ENCODE data around the gene EHD2. TPM values are rescaled to one million over a fixed set of nuclear protein-coding genes. Genes with fewer than 3 reads are reported as not detected.
"Not testable (repeated sequence)": the region's sequence is repeated elsewhere in the genome, so short reads cannot be mapped to it uniquely, and the experiment has no call there.

The EHD2 gene
- total and polyA plus RNA-seq, 2 experiments from 2014 or later = 163 to 498 TPM

GRCh38 chr19:47779524-47780214, 66.4 kb downstream of the EHD2 start:
- Histone ChIP-seq H3F3A (ENCODE audit: insufficient read depth) (0 out of 2 replicates have a peak, but pooled peaks cover 13% of the 10 kb centered on the region), H3K27me3 (replicated peaks; ENCODE audit: insufficient read depth) (no peaks in the 10 kb centered on the region), H4K20me1 (ENCODE audit: insufficient read depth) (peaks cover 6% of the 10 kb centered on the region; the same call in 1 of the 2 replicates), H3K36me3 (ENCODE audit: low read depth) (peaks cover 7% of the 10 kb centered on the region; the same call in 1 of the 2 replicates), H3K79me2 (ENCODE audit: insufficient read depth) (peaks cover 46% of the 10 kb centered on the region), H2AFZ (peak overlapping the region; percentile 93), H3K9me3 (ENCODE audit: low read depth) (no peaks in the 10 kb centered on the region), H3K4me2 (ENCODE audit: unreplicated experiment) (peak overlapping the region; percentile 79), H3K4me3 (peak overlapping the region; percentile 96), H3K9me2 (ENCODE audit: insufficient read depth) (no peaks in the 10 kb centered on the region), H3K9ac (peak overlapping the region; percentile 93), H3K27ac (no peak overlapping the region), H3K4me1 (ENCODE audit: insufficient read depth) (no peaks in the 10 kb centered on the region)
- in situ Hi-C loops (cut with MboI) = loop anchor here (5.0 kb wide), 1 partner anchor 67 kb away; the partner anchor contains the start of gene EHD2
- DNase-seq = peak; percentile 44
- WGBS, 2 experiments (ENCODE audit: low coverage in 1 of 2, low lambda C conversion rate in 2 of 2, missing lambda C conversion rate in 2 of 2) = 25 to 26% methylated on average over 24 of the region's 24 CpGs
- TF ChIP-seq EZH2phosphoT487 (IDR thresholded peaks at IDR 0.05; ENCODE audit: insufficient read depth, low read depth) = no peak
- no peak for TF ChIP-seq EZH2 (IDR thresholded peaks at IDR 0.05; ENCODE audit: insufficient read depth, poor library complexity, severe bottlenecking)

DNA sequence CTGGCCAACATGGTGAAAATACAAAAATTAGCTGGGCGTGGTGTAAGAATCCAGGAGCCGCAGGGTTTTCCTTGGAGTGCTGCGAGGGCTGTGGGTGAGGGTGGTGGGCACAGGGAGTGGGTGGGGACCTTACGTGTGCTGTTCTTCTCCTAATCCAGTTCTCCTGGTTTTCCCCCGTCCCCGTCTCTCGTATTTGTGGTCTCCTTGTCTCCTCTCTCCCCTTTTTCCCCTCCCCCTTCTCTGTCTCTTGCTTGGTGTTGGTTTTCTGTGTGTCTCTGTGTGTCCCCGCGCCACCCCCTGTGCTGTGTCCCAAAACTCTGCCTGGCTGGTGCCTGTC, 67.0 kb downstream of the EHD2 start:
- no peak for DNase-seq
- H4K20me1 ChIP-seq (ENCODE audit: insufficient read depth) = peaks cover 6% of the 10 kb centered on the region; the same call in 1 of the 2 replicates
- H3K4me3 ChIP-seq = peak overlapping the region; percentile 96
- H3K9me3 ChIP-seq (ENCODE audit: low read depth) = no peaks in the 10 kb centered on the region
- WGBS, 2 experiments (ENCODE audit: low coverage in 1 of 2, low lambda C conversion rate in 2 of 2, missing lambda C conversion rate in 2 of 2) = 72 to 78% methylated on average over 8 to 9 of the region's 9 CpGs
- H3K4me2 ChIP-seq (ENCODE audit: unreplicated experiment) = peak overlapping the region; percentile 79
- H3K27ac ChIP-seq = no peak overlapping the region
- TF ChIP-seq EZH2 (IDR thresholded peaks at IDR 0.05; ENCODE audit: insufficient read depth, poor library complexity, severe bottlenecking) = no peak
- TF ChIP-seq EZH2phosphoT487 (IDR thresholded peaks at IDR 0.05; ENCODE audit: insufficient read depth, low read depth) = no peak
- in situ Hi-C loops (cut with MboI) = loop anchor here (5.0 kb wide), 1 partner anchor 68 kb away; the partner anchor contains the start of gene EHD2
- H2AFZ ChIP-seq = 0 out of 2 replicates have a peak overlapping the region, but pooled peaks have one; percentile 18
- no peaks in the 10 kb centered on the region for H3K9me2 ChIP-seq (ENCODE audit: insufficient read depth)
- no peaks in the 10 kb centered on the region for H3K4me1 ChIP-seq (ENCODE audit: insufficient read depth)
- peaks cover 9% of the 10 kb centered on the region; the same call in 1 of the 2 replicates for H3K36me3 ChIP-seq (ENCODE audit: low read depth)
- H3K9ac ChIP-seq = peak overlapping the region; percentile 93
- H3F3A ChIP-seq (ENCODE audit: insufficient read depth) = 0 out of 2 replicates have a peak, but pooled peaks cover 13% of the 10 kb centered on the region
- H3K79me2 ChIP-seq (ENCODE audit: insufficient read depth) = peaks cover 46% of the 10 kb centered on the region
- H3K27me3 ChIP-seq (replicated peaks; ENCODE audit: insufficient read depth) = no peaks in the 10 kb centered on the region

DNA sequence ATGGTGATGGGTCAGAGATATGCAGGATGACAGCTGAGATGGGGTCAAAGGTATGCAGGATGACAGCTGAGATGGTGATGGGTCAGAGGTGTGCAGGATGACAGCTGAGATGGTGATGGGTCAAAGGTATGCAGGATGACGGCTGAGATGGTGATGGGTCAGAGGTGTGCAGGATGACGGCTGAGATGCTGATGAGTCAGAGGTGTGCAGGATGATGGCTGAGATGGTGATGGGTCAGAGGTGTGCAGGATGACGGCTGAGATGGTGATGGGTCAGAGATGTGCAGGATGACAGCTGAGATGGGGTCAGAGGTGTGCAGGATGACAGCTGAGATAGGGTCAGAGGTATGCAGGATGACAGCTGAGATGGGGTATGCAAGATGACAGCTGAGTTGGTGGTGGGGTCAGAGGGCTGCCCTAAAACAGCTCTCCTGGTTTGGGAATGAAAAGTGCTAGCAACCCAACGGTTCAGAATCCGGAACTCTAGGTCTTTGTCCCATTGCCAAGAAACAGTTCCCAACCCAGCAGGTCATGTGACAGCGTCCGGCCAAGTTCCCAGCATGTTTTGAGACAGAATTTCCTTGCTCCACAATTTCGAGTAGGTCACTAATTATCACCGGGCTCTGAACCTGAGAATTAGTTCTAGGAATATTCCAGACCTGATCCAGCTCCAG, 68.5 kb downstream of the EHD2 start:
- no peak overlapping the region for H3K9ac ChIP-seq
- no peaks in the 10 kb centered on the region for H3K9me2 ChIP-seq (ENCODE audit: insufficient read depth)
- no peak overlapping the region for H3K4me3 ChIP-seq
- H3F3A ChIP-seq (ENCODE audit: insufficient read depth) = 0 out of 2 replicates have a peak, but pooled peaks cover 13% of the 10 kb centered on the region
- H3K27ac ChIP-seq = no peak overlapping the region
- H3K9me3 ChIP-seq (ENCODE audit: low read depth) = no peaks in the 10 kb centered on the region
- no peak overlapping the region for H3K4me2 ChIP-seq (ENCODE audit: unreplicated experiment)
- H2AFZ ChIP-seq = no peak overlapping the region
- no peaks in the 10 kb centered on the region for H3K27me3 ChIP-seq (replicated peaks; ENCODE audit: insufficient read depth)
- no peaks in the 10 kb centered on the region for H3K4me1 ChIP-seq (ENCODE audit: insufficient read depth)
- H3K36me3 ChIP-seq (ENCODE audit: low read depth) = peaks cover 12% of the 10 kb centered on the region; the same call in 1 of the 2 replicates
- WGBS, 2 experiments (ENCODE audit: low coverage in 1 of 2, low lambda C conversion rate in 2 of 2, missing lambda C conversion rate in 2 of 2) = 40 to 43% methylated on average over 8 to 9 of the region's 9 CpGs
- in situ Hi-C loops (cut with MboI) = loop anchor here (5.0 kb wide), 1 partner anchor 69 kb away; the partner anchor contains the start of gene EHD2
- H3K79me2 ChIP-seq (ENCODE audit: insufficient read depth) = peaks cover 46% of the 10 kb centered on the region
- TF ChIP-seq EZH2 (IDR thresholded peaks at IDR 0.05; ENCODE audit: insufficient read depth, poor library complexity, severe bottlenecking) (no peak), EZH2phosphoT487 (IDR thresholded peaks at IDR 0.05; ENCODE audit: insufficient read depth, low read depth) (no peak)
- H4K20me1 ChIP-seq (ENCODE audit: insufficient read depth) = peaks cover 6% of the 10 kb centered on the region; the same call in 1 of the 2 replicates
- peak; percentile 30 for DNase-seq

DNA sequence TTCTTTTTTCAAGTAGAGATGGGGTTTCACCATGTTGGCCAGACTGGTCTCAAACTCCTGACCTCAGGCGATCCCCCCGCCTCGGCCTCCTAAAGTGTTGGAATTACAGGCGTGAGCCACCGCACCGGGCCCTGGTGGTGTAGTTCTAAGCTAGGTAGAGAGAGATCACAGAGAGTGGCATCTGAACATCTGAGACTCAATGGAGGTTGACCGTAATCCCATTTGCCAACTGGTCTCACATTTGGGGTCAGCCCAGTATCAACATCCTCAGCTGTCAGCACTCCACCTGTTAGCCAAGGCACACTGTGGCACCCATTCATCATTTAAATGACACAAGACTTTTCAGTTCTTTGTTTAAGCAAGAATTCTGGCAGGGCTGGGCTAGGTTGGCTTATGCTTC, 73.3 kb downstream of the EHD2 start:
- Histone ChIP-seq H3K9ac (no peak overlapping the region), H4K20me1 (ENCODE audit: insufficient read depth) (peaks cover under 1% of the 10 kb centered on the region; the same call in 1 of the 2 replicates), H3F3A (ENCODE audit: insufficient read depth) (0 out of 2 replicates have a peak, but pooled peaks cover 12% of the 10 kb centered on the region), H3K4me2 (ENCODE audit: unreplicated experiment) (no peak overlapping the region), H3K4me3 (no peak overlapping the region), H3K9me3 (ENCODE audit: low read depth) (no peaks in the 10 kb centered on the region), H3K36me3 (ENCODE audit: low read depth) (peaks cover 12% of the 10 kb centered on the region; the same call in 1 of the 2 replicates), H2AFZ (no peak overlapping the region), H3K27me3 (replicated peaks; ENCODE audit: insufficient read depth) (no peaks in the 10 kb centered on the region), H3K27ac (no peak overlapping the region), H3K4me1 (ENCODE audit: insufficient read depth) (no peaks in the 10 kb centered on the region), H3K79me2 (ENCODE audit: insufficient read depth) (peaks cover 5% of the 10 kb centered on the region), H3K9me2 (ENCODE audit: insufficient read depth) (no peaks in the 10 kb centered on the region)
- 91% methylated on average over 7 of the region's 7 CpGs for WGBS, 2 experiments (ENCODE audit: low coverage in 1 of 2, low lambda C conversion rate in 2 of 2, missing lambda C conversion rate in 2 of 2)
- TF ChIP-seq EZH2 (IDR thresholded peaks at IDR 0.05; ENCODE audit: insufficient read depth, poor library complexity, severe bottlenecking) = no peak
- TF ChIP-seq EZH2phosphoT487 (IDR thresholded peaks at IDR 0.05; ENCODE audit: insufficient read depth, low read depth) = no peak
- no peak for DNase-seq
- in situ Hi-C loops (cut with MboI) = no loop called here

DNA sequence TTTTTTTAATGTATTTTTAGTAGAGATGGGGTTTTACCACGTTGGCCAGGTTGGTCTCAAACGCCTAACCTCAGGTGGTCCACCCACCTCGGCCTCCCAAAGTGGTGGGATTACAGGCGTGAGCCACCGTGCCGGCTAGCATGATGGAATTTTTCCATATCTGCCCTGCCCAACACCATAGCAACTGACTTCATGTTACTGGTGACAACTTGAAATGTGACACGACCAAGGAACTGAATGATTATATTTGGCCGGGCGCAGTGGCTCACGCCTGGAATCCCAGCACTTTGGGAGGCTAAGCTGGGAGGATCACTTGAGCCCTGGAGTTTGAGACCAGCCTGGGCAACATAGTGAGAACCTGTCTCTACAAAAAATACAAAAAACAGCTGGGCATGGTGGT, 74.1 kb downstream of the EHD2 start:
- H2AFZ ChIP-seq; in situ Hi-C loops (cut with MboI); H3K4me2 ChIP-seq (ENCODE audit: unreplicated experiment); H3K9me3 ChIP-seq (ENCODE audit: low read depth); H3K27me3 ChIP-seq (replicated peaks; ENCODE audit: insufficient read depth); DNase-seq; H3K27ac ChIP-seq; H3K9ac ChIP-seq; H3K4me1 ChIP-seq (ENCODE audit: insufficient read depth); H3K9me2 ChIP-seq (ENCODE audit: insufficient read depth); H4K20me1 ChIP-seq (ENCODE audit: insufficient read depth); H3F3A ChIP-seq (ENCODE audit: insufficient read depth); H3K79me2 ChIP-seq (ENCODE audit: insufficient read depth); H3K4me3 ChIP-seq: not testable (repeated sequence)
- H3K36me3 ChIP-seq (ENCODE audit: low read depth) = peaks cover 12% of the 10 kb centered on the region; the same call in 1 of the 2 replicates
- 62 to 67% methylated on average over 10 of the region's 10 CpGs for WGBS, 2 experiments (ENCODE audit: low coverage in 1 of 2, low lambda C conversion rate in 2 of 2, missing lambda C conversion rate in 2 of 2)

DNA sequence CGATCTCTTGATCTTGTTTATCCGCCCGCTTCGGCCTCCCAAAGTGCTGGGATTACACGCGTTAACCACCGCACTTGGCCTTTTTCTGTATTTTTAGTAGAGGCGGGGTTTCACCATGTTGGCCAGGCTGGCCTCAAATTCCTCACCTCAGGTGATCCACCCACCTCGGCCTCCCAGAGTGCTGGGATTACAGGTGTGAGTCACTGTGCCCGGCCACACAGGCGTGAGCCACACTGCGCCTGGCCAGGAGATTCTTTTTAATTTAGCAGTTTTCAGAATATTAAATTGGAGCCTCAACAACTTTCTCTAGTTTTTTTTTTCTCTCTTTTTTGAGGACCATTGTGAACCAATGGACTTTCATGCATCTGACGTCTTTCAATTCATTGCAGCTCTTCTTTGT, 76.6 kb downstream of the EHD2 start:
- H3F3A ChIP-seq (ENCODE audit: insufficient read depth); H3K4me1 ChIP-seq (ENCODE audit: insufficient read depth); H3K79me2 ChIP-seq (ENCODE audit: insufficient read depth); H3K4me3 ChIP-seq; H3K9me3 ChIP-seq (ENCODE audit: low read depth); DNase-seq; H3K4me2 ChIP-seq (ENCODE audit: unreplicated experiment); H3K9ac ChIP-seq; H4K20me1 ChIP-seq (ENCODE audit: insufficient read depth); in situ Hi-C loops (cut with MboI); H3K27me3 ChIP-seq (replicated peaks; ENCODE audit: insufficient read depth); H2AFZ ChIP-seq; H3K27ac ChIP-seq; H3K36me3 ChIP-seq (ENCODE audit: low read depth); H3K9me2 ChIP-seq (ENCODE audit: insufficient read depth): not testable (repeated sequence)
- WGBS, 2 experiments (ENCODE audit: low coverage in 1 of 2, low lambda C conversion rate in 2 of 2, missing lambda C conversion rate in 2 of 2) = 96 to 97% methylated on average over 13 of the region's 13 CpGs
